Measurements from ENCODE around the gene SDF2. TPM values are rescaled to one million over a fixed set of nuclear protein-coding genes. Genes with fewer than 3 reads are reported as not detected.

Gene SDF2
- total and polyA plus RNA-seq, 9 of the 15 experiments (the other 6 are each of a cell fraction or from before 2014, with no cell fraction given) = 41.2 to 132 (median 65.6) TPM

- TF ChIP-seq PREB (CRISPR knock-in tag; IDR thresholded peaks at IDR 0.05) = no peak
- peak; percentile 58 to 84; a peak in 3 of 4 replicates for TF ChIP-seq FOXK2 (conservative IDR thresholded peaks at IDR 0.05 in 1 of 2, IDR thresholded peaks at IDR 0.05 in 1 of 2; ENCODE audit: low read depth in 2 of 2)
- TF ChIP-seq ATF7 (IDR thresholded peaks at IDR 0.05) = peak; percentile 90
- TF ChIP-seq MCM5 (IDR thresholded peaks at IDR 0.05; ENCODE audit: low read depth) = no peak
- TF ChIP-seq PRPF4 (IDR thresholded peaks at IDR 0.05; ENCODE audit: insufficient read depth, low read depth, low read length, poor library complexity, severe bottlenecking) = no peak
- TF ChIP-seq CCAR2 (IDR thresholded peaks at IDR 0.05; ENCODE audit: low read depth, low read length) = no peak
- no peak for TF ChIP-seq NCOA2 (IDR thresholded peaks at IDR 0.05; ENCODE audit: partially characterized antibody in 2 of 2)
- peak; percentile 90 for TF ChIP-seq SUPT5H (IDR thresholded peaks at IDR 0.05)
- no peak for TF ChIP-seq ILF3 (IDR thresholded peaks at IDR 0.05; ENCODE audit: borderline replicate concordance)
- TF ChIP-seq XRCC5 (IDR thresholded peaks at IDR 0.05; ENCODE audit: low read depth, low read length) = 0 out of 2 replicates have a peak, but pooled peaks have one; percentile 15
- no peak for TF ChIP-seq DDX20 (tag; IDR thresholded peaks at IDR 0.05; ENCODE audit: low read depth)
- TF ChIP-seq ZNF436 (CRISPR knock-in tag; IDR thresholded peaks at IDR 0.05) = no peak
- TF ChIP-seq ZNF431 (CRISPR knock-in tag; IDR thresholded peaks at IDR 0.05) = no peak
- TF ChIP-seq, protein P1, sequence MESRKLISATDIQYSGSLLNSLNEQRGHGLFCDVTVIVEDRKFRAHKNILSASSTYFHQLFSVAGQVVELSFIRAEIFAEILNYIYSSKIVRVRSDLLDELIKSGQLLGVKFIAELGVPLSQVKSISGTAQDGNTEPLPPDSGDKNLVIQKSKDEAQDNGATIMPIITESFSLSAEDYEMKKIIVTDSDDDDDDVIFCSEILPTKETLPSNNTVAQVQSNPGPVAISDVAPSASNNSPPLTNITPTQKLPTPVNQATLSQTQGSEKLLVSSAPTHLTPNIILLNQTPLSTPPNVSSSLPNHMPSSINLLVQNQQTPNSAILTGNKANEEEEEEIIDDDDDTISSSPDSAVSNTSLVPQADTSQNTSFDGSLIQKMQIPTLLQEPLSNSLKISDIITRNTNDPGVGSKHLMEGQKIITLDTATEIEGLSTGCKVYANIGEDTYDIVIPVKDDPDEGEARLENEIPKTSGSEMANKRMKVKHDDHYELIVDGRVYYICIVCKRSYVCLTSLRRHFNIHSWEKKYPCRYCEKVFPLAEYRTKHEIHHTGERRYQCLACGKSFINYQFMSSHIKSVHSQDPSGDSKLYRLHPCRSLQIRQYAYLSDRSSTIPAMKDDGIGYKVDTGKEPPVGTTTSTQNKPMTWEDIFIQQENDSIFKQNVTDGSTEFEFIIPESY (CRISPR knock-in tag; IDR thresholded peaks at IDR 0.05) = no peak
- no peak for TF ChIP-seq STAT5A (IDR thresholded peaks at IDR 0.05; ENCODE audit: borderline replicate concordance, low read length)
- no peak for TF ChIP-seq TAF7 (tag; IDR thresholded peaks at IDR 0.05)
- TF ChIP-seq ARNT (IDR thresholded peaks at IDR 0.05) = no peak
- no peak for TF ChIP-seq HIVEP1 (CRISPR knock-in tag; IDR thresholded peaks at IDR 0.05)
- TF ChIP-seq EHMT2 (IDR thresholded peaks at IDR 0.05) = no peak
- TF ChIP-seq STAG1 (CRISPR knock-in tag; IDR thresholded peaks at IDR 0.05; ENCODE audit: borderline replicate concordance) = no peak
- peak; percentile 70 for TF ChIP-seq SAP30 (IDR thresholded peaks at IDR 0.05; ENCODE audit: borderline replicate concordance, insufficient read depth, low read depth, low read length, poor library complexity, severe bottlenecking)
- TF ChIP-seq RFX1 (IDR thresholded peaks at IDR 0.05) = no peak
- no peak for TF ChIP-seq CBX2 (IDR thresholded peaks at IDR 0.05; ENCODE audit: insufficient read depth, low read length, poor library complexity, severe bottlenecking)
- TF ChIP-seq MAZ (CRISPR knock-in tag; conservative IDR thresholded peaks at IDR 0.05 in 1 of 2, IDR thresholded peaks at IDR 0.05 in 1 of 2) = peak; percentile 87 to 96
- no peak for TF ChIP-seq RBM14 (IDR thresholded peaks at IDR 0.05; ENCODE audit: borderline replicate concordance, insufficient read depth, low read depth, low read length)
- peak; percentile 95 for TF ChIP-seq CCNT2 (IDR thresholded peaks at IDR 0.05; ENCODE audit: borderline replicate concordance, extremely low read depth, insufficient read length, low read depth, low read length)
Measured at GRCh38 chr17:28644787-28645575, 16.7 kb downstream of the SDF2 start, which contains the start of gene BLTP2 (continued).
